ENCODE data around the gene ZNF644.

ZNF644 gene

GRCh38 chr1:91007827-91008226 is 14.0 kb downstream of the ZNF644 start:
- H3K4me1 ChIP-seq (ENCODE audit: control insufficient read depth, insufficient read depth, low read length, unreplicated experiment), result no peaks in the 10 kb centered on the region
- H3K36me3 ChIP-seq (ENCODE audit: insufficient read depth, low read length), result peaks cover 7% of the 10 kb centered on the region; the same call in 1 of the 2 replicates
- H3K79me2 ChIP-seq (ENCODE audit: control insufficient read depth, insufficient read depth, low read length, unreplicated experiment), result peaks cover 90% of the 10 kb centered on the region
- no peak overlapping the region for H3K4me3 ChIP-seq (ENCODE audit: low read depth, low read length)
- H3K27ac ChIP-seq (ENCODE audit: low read depth, low read length), result no peak overlapping the region
- H3K27me3 ChIP-seq (ENCODE audit: insufficient read depth, low read length), result no peaks in the 10 kb centered on the region
- no peak overlapping the region for H2AFZ ChIP-seq (ENCODE audit: low read length, unreplicated experiment)

GRCh38 chr1:91007092-91007491 is 14.7 kb downstream of the ZNF644 start:
- H3K27ac ChIP-seq (ENCODE audit: low read depth, low read length), result no peak overlapping the region
- no peak overlapping the region for H2AFZ ChIP-seq (ENCODE audit: low read length, unreplicated experiment)
- H3K4me3 ChIP-seq (ENCODE audit: low read depth, low read length), result no peak overlapping the region
- H3K79me2 ChIP-seq (ENCODE audit: control insufficient read depth, insufficient read depth, low read length, unreplicated experiment), result peaks cover 83% of the 10 kb centered on the region
- H3K4me1 ChIP-seq (ENCODE audit: control insufficient read depth, insufficient read depth, low read length, unreplicated experiment), result no peaks in the 10 kb centered on the region
- H3K36me3 ChIP-seq (ENCODE audit: insufficient read depth, low read length), result peaks cover 7% of the 10 kb centered on the region; the same call in 1 of the 2 replicates
- no peaks in the 10 kb centered on the region for H3K27me3 ChIP-seq (ENCODE audit: insufficient read depth, low read length)

- H3K4me3 ChIP-seq (ENCODE audit: low read depth, low read length), result no peak overlapping the region
- no peak overlapping the region for H2AFZ ChIP-seq (ENCODE audit: low read length, unreplicated experiment)
- H3K36me3 ChIP-seq (ENCODE audit: insufficient read depth, low read length), result peaks cover 7% of the 10 kb centered on the region; the same call in 1 of the 2 replicates
- peaks cover 77% of the 10 kb centered on the region for H3K79me2 ChIP-seq (ENCODE audit: control insufficient read depth, insufficient read depth, low read length, unreplicated experiment)
- no peaks in the 10 kb centered on the region for H3K27me3 ChIP-seq (ENCODE audit: insufficient read depth, low read length)
- H3K27ac ChIP-seq (ENCODE audit: low read depth, low read length), result no peak overlapping the region
- H3K4me1 ChIP-seq (ENCODE audit: control insufficient read depth, insufficient read depth, low read length, unreplicated experiment), result no peaks in the 10 kb centered on the region
These were observed 15.5 kb downstream of the ZNF644 start for GRCh38 chr1:91006113-91006908.

GRCh38 chr1:91005285-91005684 is 16.6 kb downstream of the ZNF644 start:
- Histone ChIP-seq H3K36me3 (ENCODE audit: insufficient read depth, low read length) (peaks cover 7% of the 10 kb centered on the region; the same call in 1 of the 2 replicates), H3K4me3 (ENCODE audit: low read depth, low read length) (no peak overlapping the region), H2AFZ (ENCODE audit: low read length, unreplicated experiment) (no peak overlapping the region), H3K4me1 (ENCODE audit: control insufficient read depth, insufficient read depth, low read length, unreplicated experiment) (no peaks in the 10 kb centered on the region), H3K79me2 (ENCODE audit: control insufficient read depth, insufficient read depth, low read length, unreplicated experiment) (peaks cover 69% of the 10 kb centered on the region), H3K27ac (ENCODE audit: low read depth, low read length) (no peak overlapping the region), H3K27me3 (ENCODE audit: insufficient read depth, low read length) (no peaks in the 10 kb centered on the region)

- Histone ChIP-seq H3K27me3 (ENCODE audit: insufficient read depth, low read length) (no peaks in the 10 kb centered on the region), H3K36me3 (ENCODE audit: insufficient read depth, low read length) (peaks cover 7% of the 10 kb centered on the region; the same call in 1 of the 2 replicates), H2AFZ (ENCODE audit: low read length, unreplicated experiment) (no peak overlapping the region), H3K27ac (ENCODE audit: low read depth, low read length) (no peak overlapping the region), H3K4me3 (ENCODE audit: low read depth, low read length) (no peak overlapping the region), H3K4me1 (ENCODE audit: control insufficient read depth, insufficient read depth, low read length, unreplicated experiment) (no peaks in the 10 kb centered on the region), H3K79me2 (ENCODE audit: control insufficient read depth, insufficient read depth, low read length, unreplicated experiment) (peaks cover 67% of the 10 kb centered on the region)
These were observed 17.7 kb downstream of the ZNF644 start for GRCh38 chr1:91004145-91004544.

- Histone ChIP-seq H3K4me1 (ENCODE audit: control insufficient read depth, insufficient read depth, low read length, unreplicated experiment) (no peaks in the 10 kb centered on the region), H3K27ac (ENCODE audit: low read depth, low read length) (no peak overlapping the region), H3K4me3 (ENCODE audit: low read depth, low read length) (no peak overlapping the region), H3K79me2 (ENCODE audit: control insufficient read depth, insufficient read depth, low read length, unreplicated experiment) (peaks cover 76% of the 10 kb centered on the region), H3K27me3 (ENCODE audit: insufficient read depth, low read length) (no peaks in the 10 kb centered on the region), H3K36me3 (ENCODE audit: insufficient read depth, low read length) (peaks cover 12% of the 10 kb centered on the region), H2AFZ (ENCODE audit: low read length, unreplicated experiment) (no peak overlapping the region)
These were observed 25.0 kb downstream of the ZNF644 start for GRCh38 chr1:90996742-90997413.

- H2AFZ ChIP-seq (ENCODE audit: low read length, unreplicated experiment), result no peak overlapping the region
- no peak overlapping the region for H3K27ac ChIP-seq (ENCODE audit: low read depth, low read length)
- H3K79me2 ChIP-seq (ENCODE audit: control insufficient read depth, insufficient read depth, low read length, unreplicated experiment), result peaks cover 89% of the 10 kb centered on the region
- H3K4me3 ChIP-seq (ENCODE audit: low read depth, low read length), result no peak overlapping the region
- no peaks in the 10 kb centered on the region for H3K27me3 ChIP-seq (ENCODE audit: insufficient read depth, low read length)
- H3K4me1 ChIP-seq (ENCODE audit: control insufficient read depth, insufficient read depth, low read length, unreplicated experiment), result no peaks in the 10 kb centered on the region
- H3K36me3 ChIP-seq (ENCODE audit: insufficient read depth, low read length), result peaks cover 24% of the 10 kb centered on the region
These were observed 26.4 kb downstream of the ZNF644 start for GRCh38 chr1:90995311-90995894.

- peaks cover 93% of the 10 kb centered on the region for H3K79me2 ChIP-seq (ENCODE audit: control insufficient read depth, insufficient read depth, low read length, unreplicated experiment)
- peaks cover 29% of the 10 kb centered on the region for H3K36me3 ChIP-seq (ENCODE audit: insufficient read depth, low read length)
- no peak overlapping the region for H2AFZ ChIP-seq (ENCODE audit: low read length, unreplicated experiment)
These were observed 27.4 kb downstream of the ZNF644 start for GRCh38 chr1:90994461-90994860.

GRCh38 chr1:90993245-90993644 is 28.6 kb downstream of the ZNF644 start:
- no peaks in the 10 kb centered on the region for H3K27me3 ChIP-seq (ENCODE audit: insufficient read depth, low read length)
- no peak overlapping the region for H3K4me3 ChIP-seq (ENCODE audit: low read depth, low read length)
- H3K4me1 ChIP-seq (ENCODE audit: control insufficient read depth, insufficient read depth, low read length, unreplicated experiment), result no peaks in the 10 kb centered on the region
- H3K79me2 ChIP-seq (ENCODE audit: control insufficient read depth, insufficient read depth, low read length, unreplicated experiment), result peaks cover 98% of the 10 kb centered on the region
- H2AFZ ChIP-seq (ENCODE audit: low read length, unreplicated experiment), result no peak overlapping the region
- H3K27ac ChIP-seq (ENCODE audit: low read depth, low read length), result no peak overlapping the region
- peaks cover 35% of the 10 kb centered on the region for H3K36me3 ChIP-seq (ENCODE audit: insufficient read depth, low read length)

More at GRCh38 chr1:90994461-90994860, 27.4 kb downstream of the ZNF644 start:
- Histone ChIP-seq H3K27me3 (ENCODE audit: insufficient read depth, low read length) (no peaks in the 10 kb centered on the region), H3K4me1 (ENCODE audit: control insufficient read depth, insufficient read depth, low read length, unreplicated experiment) (no peaks in the 10 kb centered on the region), H3K4me3 (ENCODE audit: low read depth, low read length) (no peak overlapping the region), H3K27ac (ENCODE audit: low read depth, low read length) (no peak overlapping the region)

GRCh38 chr1:90990779-90991178 is 31.1 kb downstream of the ZNF644 start:
- no peak overlapping the region for H2AFZ ChIP-seq (ENCODE audit: low read length, unreplicated experiment)
- peaks cover 41% of the 10 kb centered on the region for H3K36me3 ChIP-seq (ENCODE audit: insufficient read depth, low read length)
- no peak overlapping the region for H3K27ac ChIP-seq (ENCODE audit: low read depth, low read length)
- no peak overlapping the region for H3K4me3 ChIP-seq (ENCODE audit: low read depth, low read length)
- H3K4me1 ChIP-seq (ENCODE audit: control insufficient read depth, insufficient read depth, low read length, unreplicated experiment), result no peaks in the 10 kb centered on the region
- H3K79me2 ChIP-seq (ENCODE audit: control insufficient read depth, insufficient read depth, low read length, unreplicated experiment), result peaks cover 97% of the 10 kb centered on the region
- no peaks in the 10 kb centered on the region for H3K27me3 ChIP-seq (ENCODE audit: insufficient read depth, low read length)

All from ACC112 (cell line).